A673 (cell line): Measurements from ENCODE around the gene C16orf86. TPM values are rescaled to one million over a fixed set of nuclear protein-coding genes. Genes with fewer than 3 reads are reported as not detected.

Experiments used
- BruUV-seq: library from RNA; stranded (reverse); fragments of 400-500 nt; replicated peaks from 2 replicates; lab custom pipeline; 2021; lab: Mats Ljungman, UMichigan
- CTCF ChIA-PET: fragments of 300-600 bp; sonication (Branson Sonifier 250); formaldehyde crosslinking; loops from one replicate; lab custom pipeline; 2022; ENCODE audit warnings: antibody characterized with exemption; lab: Charles Lee
- POLR2A ChIA-PET: fragments of 300-600 bp; sonication (Branson Sonifier 250); formaldehyde crosslinking; loops from one replicate; lab custom pipeline; 2022; ENCODE audit warnings: antibody characterized with exemption; ENCODE audit not compliant: low non-redundant PET; lab: Charles Lee
- DNase-seq: peaks from one replicate; pipeline ENCODE4 v3.0.0-alpha.2; 2015; ENCODE audit warnings: low spot score
- H3K27ac ChIP-seq: fragments of 200-600 bp; sonication (generic); 2 replicates; pipeline ENCODE4 v1.5.1; 2016; ENCODE audit warnings: mixed run types, low read depth, mild to moderate bottlenecking, mixed read lengths, antibody characterized with exemption, low read length; ENCODE audit not compliant: poor library complexity, severe bottlenecking
- H3K27me3 ChIP-seq: fragments of 200-600 bp; sonication (generic); replicated peaks from 2 replicates; pipeline ENCODE4 v1.6.1; 2017; ENCODE audit warnings: mixed run types, low read depth, mild to moderate bottlenecking, mixed read lengths, antibody characterized with exemption, low read length; ENCODE audit not compliant: insufficient read depth, poor library complexity
- H3K36me3 ChIP-seq: fragments of 200-600 bp; sonication (generic); 2 replicates; pipeline ENCODE4 v1.6.1; 2016; ENCODE audit warnings: mixed run types, mild to moderate bottlenecking, mixed read lengths, antibody characterized with exemption, low read length; ENCODE audit not compliant: insufficient read depth, poor library complexity, severe bottlenecking
- H3K4me1 ChIP-seq: fragments of 200-600 bp; sonication (generic); 2 replicates; pipeline ENCODE4 v1.6.1; 2017; ENCODE audit warnings: mixed run types, mild to moderate bottlenecking, mixed read lengths, antibody characterized with exemption, low read length; ENCODE audit not compliant: insufficient read depth, poor library complexity, severe bottlenecking
- H3K4me3 ChIP-seq: fragments of 200-600 bp; sonication (generic); 2 replicates; pipeline ENCODE4 v1.5.1; 2016; ENCODE audit warnings: low read depth, mixed run types, mild to moderate bottlenecking, mixed read lengths, low read length; ENCODE audit not compliant: poor library complexity, severe bottlenecking
- H3K9me3 ChIP-seq: fragments of 200-600 bp; sonication (generic); 2 replicates; pipeline ENCODE4 v1.6.1; 2016; ENCODE audit warnings: mixed run types, low read depth, mild to moderate bottlenecking, mixed read lengths, antibody characterized with exemption, low read length; ENCODE audit not compliant: poor library complexity, severe bottlenecking
- CTCF ChIP-seq: fragments of 300-800, 200-600 bp; sonication (generic); conservative IDR thresholded peaks from 2 replicates; pipeline ENCODE4 v1.5.1; 2017; ENCODE audit warnings: low read depth, mild to moderate bottlenecking, antibody characterized with exemption, low read length, moderate library complexity, mixed read lengths
- EZH2 ChIP-seq: fragments of 200-600 bp; sonication (generic); IDR thresholded peaks from 2 replicates; pipeline ENCODE4 v1.6.1; 2017; ENCODE audit warnings: borderline replicate concordance, low read depth, mild to moderate bottlenecking, mixed read lengths, antibody characterized with exemption, low read length; ENCODE audit not compliant: poor library complexity, severe bottlenecking
- intact Hi-C: fragments of 100-400 bp; cut with micrococcal nuclease; formaldehyde crosslinking; loops from one replicate; pipeline ENCODE4 v1.10.0; 2022; ENCODE audit not compliant: unreplicated experiment
- total RNA-seq: library from RNA; stranded (reverse); gene quantifications from 2 replicates; pipeline ENCODE4 v1.2.3, GENCODE V29; 2021

C16orf86 gene
- total RNA-seq, 1 experiment from 2014 or later, result not detected

GRCh38 chr16:67664871-67665270 lies 1.7 kb upstream of the C16orf86 start:
- Histone ChIP-seq H3K9me3 (no peaks in the 10 kb centered on the region), H3K4me1 (peaks cover 16% of the 10 kb centered on the region), H3K36me3 (no peaks in the 10 kb centered on the region), H3K27me3 (no peaks in the 10 kb centered on the region), H3K27ac (no peak overlapping the region), H3K4me3 (no peak overlapping the region)
- intact Hi-C loops, result loop anchor here (5.0 kb wide), 1 partner anchor 103 kb away; the partner anchor contains the start of gene CTCF
- TF ChIP-seq EZH2 (no peak), CTCF (no peak)
- ChIA-PET POLR2A (no interaction called here), CTCF (no interaction called here)
- DNase-seq, result no peak
- no TSS peak for BruUV-seq

- CTCF ChIA-PET, result no interaction called here
- no peak for TF ChIP-seq EZH2
- no peak for TF ChIP-seq CTCF
- no peaks in the 10 kb centered on the region for H3K9me3 ChIP-seq
- no peak for DNase-seq
- peak overlapping the region; percentile 59 for H3K4me3 ChIP-seq
- intact Hi-C loops, result loop anchor here (5.0 kb wide), 1 partner anchor 103 kb away; the partner anchor contains the start of gene CTCF
- H3K36me3 ChIP-seq, result no peaks in the 10 kb centered on the region
- BruUV-seq, result no TSS peak
- H3K4me1 ChIP-seq, result peaks cover 16% of the 10 kb centered on the region
- H3K27ac ChIP-seq, result peak overlapping the region; percentile 48
- H3K27me3 ChIP-seq, result no peaks in the 10 kb centered on the region
- POLR2A ChIA-PET, result no interaction called here
Observed at GRCh38 chr16:67665598-67665997, 1.0 kb upstream of the C16orf86 start.

GRCh38 chr16:67666032-67666551 lies 522 bp upstream of the C16orf86 start:
- H3K4me1 ChIP-seq, result peaks cover 14% of the 10 kb centered on the region
- H3K27ac ChIP-seq, result peak overlapping the region; percentile 48
- H3K27me3 ChIP-seq, result no peaks in the 10 kb centered on the region
- H3K9me3 ChIP-seq, result no peaks in the 10 kb centered on the region
- DNase-seq, result no peak
- BruUV-seq, result no TSS peak
- H3K4me3 ChIP-seq, result peak overlapping the region; percentile 59
- POLR2A ChIA-PET, result no interaction called here
- CTCF ChIA-PET, result no interaction called here
- intact Hi-C loops, result loop anchor here (5.0 kb wide), 1 partner anchor 104 kb away; the partner anchor contains the start of gene CTCF
- H3K36me3 ChIP-seq, result no peaks in the 10 kb centered on the region
- TF ChIP-seq CTCF, result no peak
- TF ChIP-seq EZH2, result no peak
